GM10266 (cell line): ENCODE data around the gene MPST.

Experiments used
- DNase-seq: peaks from one replicate; pipeline ENCODE4 v3.0.0; 2012; ENCODE audit errors: extremely low spot score
- TF ChIP-seq, protein P1 (sequence below): IDR thresholded peaks from 2 replicates; pipeline ENCODE4 v1.5.1; 2012; ENCODE audit warnings: mild to moderate bottlenecking, low read depth; ENCODE audit not compliant: control insufficient read depth, insufficient read depth; ENCODE audit errors: missing control alignments

MPST gene

GRCh38 chr22:37030560-37031281 lies 11.2 kb downstream of the MPST start:
- no peak for DNase-seq
- TF ChIP-seq, protein P1, sequence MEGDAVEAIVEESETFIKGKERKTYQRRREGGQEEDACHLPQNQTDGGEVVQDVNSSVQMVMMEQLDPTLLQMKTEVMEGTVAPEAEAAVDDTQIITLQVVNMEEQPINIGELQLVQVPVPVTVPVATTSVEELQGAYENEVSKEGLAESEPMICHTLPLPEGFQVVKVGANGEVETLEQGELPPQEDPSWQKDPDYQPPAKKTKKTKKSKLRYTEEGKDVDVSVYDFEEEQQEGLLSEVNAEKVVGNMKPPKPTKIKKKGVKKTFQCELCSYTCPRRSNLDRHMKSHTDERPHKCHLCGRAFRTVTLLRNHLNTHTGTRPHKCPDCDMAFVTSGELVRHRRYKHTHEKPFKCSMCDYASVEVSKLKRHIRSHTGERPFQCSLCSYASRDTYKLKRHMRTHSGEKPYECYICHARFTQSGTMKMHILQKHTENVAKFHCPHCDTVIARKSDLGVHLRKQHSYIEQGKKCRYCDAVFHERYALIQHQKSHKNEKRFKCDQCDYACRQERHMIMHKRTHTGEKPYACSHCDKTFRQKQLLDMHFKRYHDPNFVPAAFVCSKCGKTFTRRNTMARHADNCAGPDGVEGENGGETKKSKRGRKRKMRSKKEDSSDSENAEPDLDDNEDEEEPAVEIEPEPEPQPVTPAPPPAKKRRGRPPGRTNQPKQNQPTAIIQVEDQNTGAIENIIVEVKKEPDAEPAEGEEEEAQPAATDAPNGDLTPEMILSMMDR: peak; percentile 8

DNA sequence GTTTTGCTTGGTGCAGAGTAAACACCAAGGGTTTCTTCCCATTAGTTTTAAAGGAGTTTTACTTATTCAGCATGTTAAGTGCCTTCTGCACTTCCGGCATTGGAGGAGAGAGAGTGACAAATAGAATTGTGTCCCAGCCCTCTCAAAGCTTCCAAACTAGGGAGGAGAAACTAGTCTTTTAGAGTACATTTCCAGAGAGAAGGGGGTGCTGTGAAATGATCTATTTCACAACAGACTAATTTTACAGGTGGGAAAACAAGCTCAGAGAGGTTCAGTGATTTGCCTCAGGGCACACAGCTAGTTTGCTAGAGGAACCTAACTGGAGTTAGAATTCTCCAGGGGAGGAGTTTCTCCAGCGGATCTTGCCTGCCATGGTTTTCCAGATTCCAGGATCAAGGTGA lies 12.6 kb downstream of the MPST start:
- TF ChIP-seq, protein P1: no peak
- DNase-seq: no peak

DNA sequence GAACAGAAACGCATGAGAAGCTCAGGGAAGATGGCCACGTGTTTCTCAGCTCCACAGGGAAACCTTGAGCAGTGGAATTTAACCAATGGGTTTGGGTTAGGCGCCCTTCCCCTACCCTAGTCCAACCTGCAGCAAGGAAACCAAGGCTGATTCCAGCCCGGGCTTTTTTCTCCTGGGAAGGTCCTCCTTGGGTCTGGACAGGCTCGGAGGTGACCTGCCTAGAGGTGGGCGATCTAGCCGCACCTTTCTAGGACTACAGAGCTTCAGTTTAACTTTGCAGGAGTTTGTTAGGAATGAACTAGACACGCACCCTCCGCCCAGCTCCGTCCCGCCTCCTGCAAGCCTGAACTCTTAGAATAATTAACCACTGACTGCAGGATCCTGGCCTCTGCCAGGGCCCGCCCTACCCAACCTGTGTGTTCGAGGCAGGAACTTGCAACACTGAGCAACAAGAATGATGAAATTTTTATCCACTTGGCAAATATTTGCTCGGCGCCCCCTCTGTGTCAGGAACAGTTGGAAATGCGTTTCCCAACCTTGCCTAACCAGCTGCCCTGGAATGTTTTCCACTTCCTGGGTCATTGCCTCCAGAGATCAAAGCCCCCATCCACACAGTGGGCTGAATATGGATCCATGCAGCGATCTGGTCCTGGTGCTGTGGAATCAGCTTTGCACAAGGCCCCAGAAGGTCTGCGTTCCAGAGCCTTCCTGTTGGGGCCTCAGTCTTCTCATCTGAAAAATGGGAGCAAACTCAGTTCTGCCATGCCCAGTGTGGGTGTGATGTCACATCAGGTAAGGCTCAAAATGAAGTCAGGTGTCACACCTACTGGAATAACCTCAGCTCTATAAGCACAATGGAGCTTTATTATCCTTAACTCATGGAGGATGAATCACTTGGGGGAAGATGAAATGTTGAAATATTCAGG lies 13.3 kb downstream of the MPST start:
- DNase-seq: no peak
- TF ChIP-seq, protein P1: no peak

GRCh38 chr22:37033605-37034430 lies 14.3 kb downstream of the MPST start:
- DNase-seq: no peak
- TF ChIP-seq, protein P1: no peak

DNA sequence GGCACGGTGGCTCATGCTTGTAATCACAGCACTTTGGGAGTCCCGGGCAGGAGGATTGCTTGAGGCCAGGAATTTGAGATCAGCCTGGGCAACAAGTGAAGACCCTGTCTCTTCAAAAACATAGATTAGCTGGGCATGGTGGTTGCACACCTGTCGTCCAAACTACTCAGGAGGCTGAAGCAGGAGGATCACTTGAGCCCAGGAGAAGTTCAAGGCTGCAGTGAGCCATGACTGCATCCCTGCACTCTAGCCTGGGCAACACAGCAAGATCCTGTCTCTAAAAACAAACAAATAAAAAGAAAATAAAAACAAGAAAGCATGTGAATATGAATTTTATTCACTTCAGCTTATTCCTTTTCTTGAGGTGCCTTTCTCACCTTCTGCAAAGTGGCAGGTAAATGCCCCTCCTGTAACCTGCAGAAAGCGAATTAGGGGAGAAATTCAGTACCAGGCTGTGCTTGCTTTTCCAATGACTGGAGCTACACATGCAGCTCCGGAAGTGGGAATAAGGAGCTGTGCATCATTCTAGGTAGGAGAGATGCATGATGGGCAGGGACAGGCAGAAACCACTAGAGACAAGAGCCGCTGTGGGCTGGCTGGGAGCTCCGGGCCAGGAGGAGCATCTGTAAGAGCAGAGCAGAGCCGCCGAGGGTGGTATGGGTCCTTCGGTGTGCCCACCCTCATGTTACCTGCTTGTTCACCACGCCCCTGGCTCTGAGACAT lies 17.3 kb downstream of the MPST start:
- TF ChIP-seq, protein P1: no peak
- DNase-seq: no peak

DNA sequence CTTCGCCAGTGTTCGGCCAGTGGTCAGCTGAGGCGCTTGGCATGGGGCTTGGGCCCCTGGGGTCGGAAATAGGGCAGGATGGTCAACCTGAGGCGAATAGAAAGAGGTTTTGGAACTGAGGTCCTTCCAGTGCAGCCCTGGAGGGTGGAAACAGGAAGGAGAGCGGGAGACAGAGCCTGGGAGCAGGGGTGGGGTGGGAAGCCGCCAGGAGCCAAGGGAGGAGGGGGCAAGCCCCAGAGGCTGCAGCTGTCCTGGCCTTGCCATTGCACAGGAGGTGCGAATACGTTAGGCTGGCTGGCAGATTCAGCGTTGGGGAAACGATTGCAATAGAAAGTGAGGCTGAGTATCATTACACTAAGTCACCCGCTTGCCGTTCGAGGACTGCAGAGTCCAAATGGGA lies 18.1 kb downstream of the MPST start:
- TF ChIP-seq, protein P1: no peak
- DNase-seq: no peak
